Measurements from ENCODE around the gene TAS2R42.

- TF ChIP-seq RFX1 (IDR thresholded peaks at IDR 0.05) (no peak), RFX5 (IDR thresholded peaks at IDR 0.05; ENCODE audit: low read depth, low read length) (no peak), ZSCAN20 (CRISPR knock-in tag; IDR thresholded peaks at IDR 0.05; ENCODE audit: borderline replicate concordance) (no peak), ELK4 (CRISPR knock-in tag; IDR thresholded peaks at IDR 0.05; ENCODE audit: borderline replicate concordance) (no peak), NCOA1 (CRISPR knock-in tag; IDR thresholded peaks at IDR 0.05) (no peak), ZNF777 (CRISPR knock-in tag; IDR thresholded peaks at IDR 0.05) (no peak), ZNF329 (CRISPR knock-in tag; IDR thresholded peaks at IDR 0.05; ENCODE audit: low read depth) (no peak), ZFY (CRISPR knock-in tag; IDR thresholded peaks at IDR 0.05) (no peak), ZKSCAN1 (IDR thresholded peaks at IDR 0.05; ENCODE audit: low read length) (no peak), SMC3 (IDR thresholded peaks at IDR 0.05; ENCODE audit: low read length) (no peak), ZNF362 (CRISPR knock-in tag; IDR thresholded peaks at IDR 0.05; ENCODE audit: borderline replicate concordance) (no peak), USF2 (IDR thresholded peaks at IDR 0.05; ENCODE audit: low read depth, low read length) (no peak), USF2 (CRISPR knock-in tag; IDR thresholded peaks at IDR 0.05; ENCODE audit: borderline replicate concordance) (no peak), ZNF460 (CRISPR knock-in tag; IDR thresholded peaks at IDR 0.05; ENCODE audit: borderline replicate concordance) (no peak), FLYWCH1 (CRISPR knock-in tag; IDR thresholded peaks at IDR 0.05) (no peak)
Observed at GRCh38 chr12:11174022-11174421, 12.7 kb downstream of the TAS2R42 start.

Data from HepG2 (cell line).